ENCODE data around the gene PI4K2A.

Gene PI4K2A

GRCh38 chr10:97599272-97599619 is 41.2 kb upstream of the PI4K2A start:
- Histone ChIP-seq H3K4me3 (ENCODE audit: low read depth, low read length, poor library complexity, severe bottlenecking) (no peak overlapping the region), H3K4me2 (ENCODE audit: low read length) (no peak overlapping the region), H3F3A (ENCODE audit: insufficient read depth, low read length) (no peaks in the 10 kb centered on the region), H2AFZ (ENCODE audit: low read length) (no peak overlapping the region), H3K4me1 (ENCODE audit: insufficient read depth, low read length, severe bottlenecking) (no peaks in the 10 kb centered on the region), H3K36me3 (ENCODE audit: insufficient read depth, low read length) (no peaks in the 10 kb centered on the region), H3K27me3 (ENCODE audit: insufficient read depth, low read length) (no peaks in the 10 kb centered on the region), H3K9me3 (ENCODE audit: low read length) (no peaks in the 10 kb centered on the region), H3K9ac (ENCODE audit: low read length) (no peak overlapping the region), H3K79me2 (ENCODE audit: insufficient read depth, low read length) (no peaks in the 10 kb centered on the region), H4K20me1 (ENCODE audit: insufficient read depth, low read length) (no peaks in the 10 kb centered on the region), H3K27ac (ENCODE audit: low read depth, low read length, poor library complexity, severe bottlenecking) (no peak overlapping the region), H3K9me2 (ENCODE audit: low read depth, low read length) (no peaks in the 10 kb centered on the region)
- no peak for TF ChIP-seq CTCF (IDR thresholded peaks at IDR 0.05; ENCODE audit: low read length)
- TF ChIP-seq EZH2 (IDR thresholded peaks at IDR 0.05; ENCODE audit: borderline replicate concordance, low read length) = no peak

- Histone ChIP-seq H3K4me3 (ENCODE audit: low read depth, low read length, poor library complexity, severe bottlenecking) (no peak overlapping the region), H3F3A (ENCODE audit: insufficient read depth, low read length) (no peaks in the 10 kb centered on the region), H3K4me1 (ENCODE audit: insufficient read depth, low read length, severe bottlenecking) (no peaks in the 10 kb centered on the region), H3K36me3 (ENCODE audit: insufficient read depth, low read length) (no peaks in the 10 kb centered on the region), H3K9me2 (ENCODE audit: low read depth, low read length) (no peaks in the 10 kb centered on the region), H3K27me3 (ENCODE audit: insufficient read depth, low read length) (no peaks in the 10 kb centered on the region), H3K79me2 (ENCODE audit: insufficient read depth, low read length) (no peaks in the 10 kb centered on the region), H3K9me3 (ENCODE audit: low read length) (no peaks in the 10 kb centered on the region), H4K20me1 (ENCODE audit: insufficient read depth, low read length) (no peaks in the 10 kb centered on the region), H3K9ac (ENCODE audit: low read length) (no peak overlapping the region), H2AFZ (ENCODE audit: low read length) (no peak overlapping the region), H3K4me2 (ENCODE audit: low read length) (no peak overlapping the region), H3K27ac (ENCODE audit: low read depth, low read length, poor library complexity, severe bottlenecking) (no peak overlapping the region)
- no peak for TF ChIP-seq CTCF (IDR thresholded peaks at IDR 0.05; ENCODE audit: low read length)
- no peak for TF ChIP-seq EZH2 (IDR thresholded peaks at IDR 0.05; ENCODE audit: borderline replicate concordance, low read length)
Measured at GRCh38 chr10:97600616-97601015, 39.9 kb upstream of the PI4K2A start.

- Histone ChIP-seq H3K79me2 (ENCODE audit: insufficient read depth, low read length) (no peaks in the 10 kb centered on the region), H2AFZ (ENCODE audit: low read length) (no peak overlapping the region), H4K20me1 (ENCODE audit: insufficient read depth, low read length) (no peaks in the 10 kb centered on the region), H3K4me3 (ENCODE audit: low read depth, low read length, poor library complexity, severe bottlenecking) (no peak overlapping the region), H3K4me2 (ENCODE audit: low read length) (no peak overlapping the region), H3K27me3 (ENCODE audit: insufficient read depth, low read length) (no peaks in the 10 kb centered on the region), H3K9me2 (ENCODE audit: low read depth, low read length) (no peaks in the 10 kb centered on the region), H3K36me3 (ENCODE audit: insufficient read depth, low read length) (no peaks in the 10 kb centered on the region), H3F3A (ENCODE audit: insufficient read depth, low read length) (no peaks in the 10 kb centered on the region), H3K9ac (ENCODE audit: low read length) (no peak overlapping the region), H3K9me3 (ENCODE audit: low read length) (no peaks in the 10 kb centered on the region), H3K4me1 (ENCODE audit: insufficient read depth, low read length, severe bottlenecking) (no peaks in the 10 kb centered on the region), H3K27ac (ENCODE audit: low read depth, low read length, poor library complexity, severe bottlenecking) (no peak overlapping the region)
- no peak for TF ChIP-seq EZH2 (IDR thresholded peaks at IDR 0.05; ENCODE audit: borderline replicate concordance, low read length)
- no peak for TF ChIP-seq CTCF (IDR thresholded peaks at IDR 0.05; ENCODE audit: low read length)
Measured at GRCh38 chr10:97601268-97602215, 38.9 kb upstream of the PI4K2A start.
